Measurements from ENCODE around the gene SND1.
A peak's percentile ranks its signal among the peaks of the same experiment; 100 is the strongest.

SND1 gene

DNA sequence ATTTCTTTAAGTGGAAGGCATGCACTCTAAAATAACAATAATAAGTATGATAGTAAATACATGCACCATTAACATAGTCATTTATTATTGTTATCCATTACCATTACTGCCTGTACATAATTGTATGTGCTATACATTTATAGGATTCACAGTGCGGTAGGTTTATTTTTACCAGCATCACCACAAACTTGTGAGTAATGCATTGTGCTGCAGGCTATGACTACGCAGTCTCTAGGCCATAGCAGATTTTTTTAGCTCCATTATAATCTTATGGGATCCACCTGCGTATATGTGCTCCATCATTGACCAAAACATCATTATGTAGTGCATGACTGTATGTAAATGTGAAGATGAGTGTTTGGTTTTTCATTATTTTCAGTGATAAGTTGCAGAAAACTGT, 219.2 kb downstream of the SND1 start:
- DNase-seq (ENCODE audit: low spot score) = no peak

DNA sequence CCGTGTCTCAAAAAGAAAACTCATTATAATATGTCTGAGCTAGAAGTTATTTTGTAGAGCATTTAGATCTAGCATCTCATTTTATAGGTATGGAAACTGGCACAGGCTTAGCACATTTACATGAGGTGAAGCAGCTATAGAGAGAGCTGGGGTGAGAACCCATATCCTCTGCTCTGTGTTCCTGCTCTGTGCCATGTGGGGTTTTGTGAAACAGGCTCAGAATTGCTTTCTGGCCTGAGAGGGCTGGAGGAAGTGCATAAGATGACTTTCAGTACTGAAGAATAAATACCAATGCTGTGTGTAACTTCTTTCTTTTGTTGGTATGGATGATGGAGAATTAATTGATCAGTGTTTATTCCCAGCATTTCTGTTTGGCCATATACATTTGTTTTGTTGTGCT, 220.1 kb downstream of the SND1 start:
- DNase-seq (ENCODE audit: low spot score) = peak; percentile 15

DNA sequence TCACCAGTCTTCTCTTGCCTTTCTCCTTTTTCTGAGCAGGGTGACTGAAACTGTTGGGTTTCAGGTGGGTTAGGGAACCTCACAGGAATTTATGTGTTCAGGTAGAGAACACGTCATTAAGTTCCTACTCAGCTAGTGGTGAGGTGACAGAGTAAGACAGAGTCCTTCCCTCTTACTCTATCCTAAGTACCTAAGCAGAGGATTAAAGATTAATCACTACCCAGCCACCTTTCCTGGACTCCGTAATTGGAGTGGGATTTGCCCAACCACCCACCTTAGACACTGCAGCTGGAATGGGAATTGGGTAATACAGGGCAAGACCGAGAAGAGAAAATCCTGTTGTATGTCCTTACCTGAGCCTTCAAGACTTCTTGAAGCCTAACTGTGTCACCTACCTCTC, 221.2 kb downstream of the SND1 start:
- no peak for DNase-seq (ENCODE audit: low spot score)

DNA sequence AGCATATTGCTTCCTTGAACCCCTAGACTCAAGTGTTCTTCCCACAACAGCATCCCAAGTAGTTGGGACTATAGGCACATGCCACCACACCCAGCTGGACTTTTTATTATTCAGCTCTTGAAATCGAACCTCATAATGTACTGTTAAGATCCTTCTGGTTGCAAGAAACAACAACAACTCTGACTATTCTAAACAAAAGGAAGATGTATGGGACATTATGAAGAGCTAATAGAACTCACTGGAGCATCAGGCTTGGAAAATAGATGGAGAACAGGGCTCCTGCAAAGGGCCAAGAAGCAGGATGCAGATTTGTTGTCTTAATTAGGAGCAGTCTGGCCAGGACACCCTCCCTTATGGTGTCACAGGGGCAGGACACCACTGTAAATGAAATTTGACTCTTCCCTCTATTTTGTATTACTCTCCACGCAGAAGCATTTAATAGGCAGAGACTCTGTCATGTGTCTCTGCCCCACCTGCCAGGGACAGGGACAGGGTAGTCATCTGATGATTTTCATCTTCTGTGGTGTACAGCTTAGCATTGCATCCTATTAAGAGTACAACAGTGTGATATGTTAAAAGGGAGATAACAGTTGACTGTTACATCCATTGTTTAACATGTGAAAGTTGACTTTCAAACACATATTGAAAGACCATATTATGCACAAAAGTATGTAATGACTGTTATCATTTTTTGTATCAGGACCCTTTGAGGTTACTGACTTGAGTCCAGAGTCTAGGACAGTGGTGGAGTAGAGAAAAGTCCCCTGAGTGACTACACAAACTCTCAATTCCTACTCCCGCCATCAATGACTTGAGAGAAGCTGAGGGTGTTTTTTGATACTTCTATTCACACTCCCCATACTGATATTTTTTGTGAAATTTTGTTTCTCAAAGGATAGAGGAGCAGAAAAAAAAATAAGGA, 222.0 kb downstream of the SND1 start:
- no peak for DNase-seq (ENCODE audit: low spot score)

DNA sequence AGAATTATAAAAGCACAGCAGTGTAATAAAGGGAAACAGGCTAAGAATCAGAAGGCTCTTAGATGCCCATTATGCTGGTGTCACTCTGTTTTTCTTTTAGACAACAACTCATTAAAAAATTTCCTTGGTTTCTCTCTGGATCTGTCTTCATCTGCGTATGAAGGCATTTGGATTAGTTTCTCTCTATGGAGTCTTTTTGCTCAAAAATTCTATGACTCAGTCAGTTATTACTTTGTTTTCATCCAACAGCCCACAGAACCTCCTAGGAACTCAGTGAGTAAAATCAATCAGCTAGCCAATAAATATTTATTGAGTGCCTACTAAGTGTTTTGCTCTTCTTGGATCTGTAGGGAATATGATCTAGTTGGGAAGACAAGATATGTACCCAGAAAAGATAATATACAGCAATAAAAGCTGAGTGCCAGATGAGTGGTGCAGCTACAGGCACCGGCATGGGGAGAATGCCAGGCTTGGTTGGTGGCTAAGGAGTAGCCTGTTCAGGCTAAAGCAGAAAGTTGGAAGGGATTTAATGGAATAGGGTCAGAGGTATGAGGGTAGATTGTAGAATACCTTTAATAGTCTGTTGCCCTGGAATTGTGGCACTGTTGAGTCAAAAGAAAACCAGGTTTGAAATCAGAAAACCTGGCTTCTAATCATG, 223.1 kb downstream of the SND1 start:
- DNase-seq (ENCODE audit: low spot score) = peak; percentile 49

DNA sequence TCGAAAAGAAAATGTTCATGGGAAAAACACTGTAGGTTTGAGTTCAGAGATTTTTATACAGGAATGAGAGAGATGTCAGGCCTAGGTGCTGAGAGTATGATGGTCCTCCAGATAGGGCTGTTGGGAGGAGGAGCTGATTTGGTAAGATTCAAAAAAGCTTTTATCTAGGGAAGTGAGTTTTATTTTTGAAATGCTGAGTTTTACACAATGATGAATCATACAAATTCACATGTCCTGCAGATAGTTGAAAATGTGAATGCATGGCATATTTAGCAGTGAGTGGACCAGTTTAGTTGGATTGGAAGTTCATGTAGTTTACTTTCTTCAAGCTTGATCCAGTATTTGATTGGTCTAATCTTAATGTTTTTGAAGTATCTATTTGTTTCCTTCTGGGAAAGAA, 224.4 kb downstream of the SND1 start:
- peak; percentile 43 for DNase-seq (ENCODE audit: low spot score)

DNA sequence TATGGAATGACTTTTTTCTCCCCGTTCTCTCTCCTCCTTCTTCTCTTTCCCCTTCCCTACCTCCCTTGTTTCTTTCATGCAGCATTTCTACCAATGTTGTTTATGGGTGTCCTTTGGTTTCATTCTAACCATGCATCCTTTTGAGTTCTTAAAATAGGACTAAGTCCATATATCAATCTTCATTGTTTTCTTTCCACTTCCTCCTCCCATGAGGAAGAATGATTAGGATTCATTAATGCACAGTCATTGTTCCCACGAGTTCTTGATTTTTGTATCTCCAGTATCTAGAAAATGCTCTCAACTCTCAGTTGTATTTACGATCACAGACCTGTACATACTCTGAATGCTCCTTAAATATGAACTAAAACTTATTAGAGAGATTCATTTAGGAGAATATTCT, 226.0 kb downstream of the SND1 start:
- no peak for DNase-seq (ENCODE audit: low spot score)

DNA sequence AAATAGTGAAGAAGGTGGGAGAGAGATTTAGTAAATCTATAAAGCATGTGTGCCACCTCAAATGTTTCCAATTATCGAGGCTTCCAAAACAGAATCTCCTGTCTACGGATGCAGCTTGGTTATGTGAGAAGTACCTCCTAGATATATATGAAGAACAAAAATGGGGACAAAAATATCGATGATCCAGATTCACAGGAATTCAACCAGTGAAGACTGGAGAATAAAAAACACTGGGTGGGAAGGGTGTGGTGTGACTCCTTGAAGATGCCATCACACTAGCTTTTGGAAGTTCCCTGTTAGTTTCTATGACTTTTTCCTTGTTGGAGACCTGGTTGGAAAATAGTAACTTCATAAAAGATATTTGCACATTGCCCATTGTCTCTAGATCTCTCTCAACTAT, 226.8 kb downstream of the SND1 start:
- no peak for DNase-seq (ENCODE audit: low spot score)

DNA sequence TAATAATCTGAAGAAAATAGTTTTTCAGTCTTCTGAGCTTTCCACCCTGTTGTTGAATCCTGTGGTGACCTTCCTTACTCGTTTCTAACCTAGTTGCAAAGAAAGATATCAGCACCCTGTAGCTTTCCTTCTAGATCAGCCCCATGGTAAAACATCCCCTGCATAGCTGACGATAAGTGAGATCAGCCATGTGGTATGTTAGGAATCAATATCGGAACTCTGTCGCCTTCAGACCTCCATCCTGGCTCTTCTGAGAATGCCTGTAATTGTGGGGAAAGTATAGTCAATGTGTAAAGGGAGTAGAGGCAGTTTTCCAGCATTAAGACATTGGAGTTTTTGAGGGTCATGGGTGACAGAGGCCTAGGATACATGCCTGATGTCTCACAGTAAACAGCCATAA, 227.4 kb downstream of the SND1 start:
- DNase-seq (ENCODE audit: low spot score) = no peak

DNA sequence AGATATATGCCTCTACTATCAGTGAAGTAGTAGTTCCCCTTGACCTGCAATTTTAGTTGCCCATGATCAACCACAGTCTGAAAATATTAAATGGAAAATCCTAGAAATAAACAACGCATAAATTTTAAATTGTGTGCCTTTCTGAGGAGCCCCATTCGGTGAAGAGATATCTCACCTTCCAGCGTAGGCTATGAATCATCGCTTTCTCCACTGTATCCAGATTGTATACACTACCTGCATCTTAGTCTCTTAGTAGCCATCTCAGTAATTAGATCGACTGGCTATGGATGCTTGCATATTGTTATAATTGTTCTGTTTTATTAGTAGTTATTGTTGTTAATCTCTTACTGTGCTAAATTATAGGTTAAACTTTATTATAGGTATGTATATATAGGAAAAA, 227.9 kb downstream of the SND1 start:
- DNase-seq (ENCODE audit: low spot score) = no peak

DNA sequence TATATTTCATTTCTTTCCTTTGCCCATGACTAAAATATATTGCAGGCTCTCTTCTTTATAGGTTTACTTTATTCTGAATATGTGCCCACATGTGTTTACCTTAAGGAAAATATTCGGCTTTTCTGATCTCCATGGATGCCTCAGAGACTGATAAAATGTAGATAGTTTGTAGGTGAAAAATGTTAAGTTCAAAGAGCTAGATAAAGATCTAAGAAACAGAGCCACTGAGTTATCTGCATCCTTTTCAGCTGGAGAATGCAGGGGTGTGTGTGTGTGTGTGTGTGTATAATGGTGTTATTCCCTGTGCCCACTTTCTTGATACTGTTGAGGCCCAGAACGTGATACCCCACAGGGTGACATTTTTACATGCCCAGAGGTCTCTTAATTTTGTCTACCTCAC, 228.5 kb downstream of the SND1 start:
- no peak for DNase-seq (ENCODE audit: low spot score)

DNA sequence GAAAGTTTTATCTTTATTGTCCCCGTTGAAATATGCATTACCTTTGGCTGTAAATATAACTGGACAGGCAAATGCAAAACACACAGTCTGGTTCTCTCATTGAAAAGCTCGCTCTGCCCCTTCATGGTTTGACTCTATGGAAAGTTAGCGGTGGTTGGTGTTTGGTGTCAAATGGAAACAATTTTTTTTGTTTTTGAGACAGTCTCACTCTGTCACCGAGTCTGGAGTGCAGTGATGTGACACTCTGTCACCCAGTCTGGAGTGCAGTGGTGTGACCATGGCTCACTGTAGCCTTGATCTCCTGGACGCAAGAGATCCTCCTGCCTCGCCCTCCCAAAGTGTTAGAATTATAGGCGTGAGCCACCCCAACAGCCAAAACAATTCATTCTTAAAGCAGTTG, 229.6 kb downstream of the SND1 start:
- DNase-seq (ENCODE audit: low spot score) = no peak

DNA sequence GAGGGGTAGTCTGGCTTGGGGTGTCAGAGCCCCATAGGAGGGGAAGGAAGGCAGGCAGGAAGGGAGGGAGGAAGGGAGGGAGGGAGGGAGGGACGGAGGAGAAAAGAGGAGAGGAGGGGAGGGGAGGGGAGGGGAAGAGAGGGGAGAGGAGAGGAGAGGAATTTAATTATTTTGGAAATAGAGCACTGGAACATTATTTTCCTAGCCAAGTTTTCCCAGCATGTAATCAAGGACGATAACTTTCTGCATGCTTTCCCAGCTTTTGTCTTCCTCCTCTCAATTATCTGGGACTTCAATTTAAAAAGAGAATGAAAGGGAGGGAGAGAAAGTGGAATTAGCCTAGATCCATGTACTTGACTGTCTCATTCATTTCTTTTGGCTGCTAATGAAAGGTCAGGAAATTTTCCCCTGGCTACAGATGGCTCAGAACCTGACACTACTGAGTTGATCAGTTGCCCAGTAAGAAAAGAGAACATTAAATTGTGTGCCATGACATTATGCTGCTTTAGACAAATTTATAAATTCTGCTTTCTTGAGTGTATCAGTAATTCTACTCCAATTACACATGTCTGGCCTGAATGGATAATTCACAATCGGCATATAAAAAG, 230.4 kb downstream of the SND1 start:
- no peak for DNase-seq (ENCODE audit: low spot score)

DNA sequence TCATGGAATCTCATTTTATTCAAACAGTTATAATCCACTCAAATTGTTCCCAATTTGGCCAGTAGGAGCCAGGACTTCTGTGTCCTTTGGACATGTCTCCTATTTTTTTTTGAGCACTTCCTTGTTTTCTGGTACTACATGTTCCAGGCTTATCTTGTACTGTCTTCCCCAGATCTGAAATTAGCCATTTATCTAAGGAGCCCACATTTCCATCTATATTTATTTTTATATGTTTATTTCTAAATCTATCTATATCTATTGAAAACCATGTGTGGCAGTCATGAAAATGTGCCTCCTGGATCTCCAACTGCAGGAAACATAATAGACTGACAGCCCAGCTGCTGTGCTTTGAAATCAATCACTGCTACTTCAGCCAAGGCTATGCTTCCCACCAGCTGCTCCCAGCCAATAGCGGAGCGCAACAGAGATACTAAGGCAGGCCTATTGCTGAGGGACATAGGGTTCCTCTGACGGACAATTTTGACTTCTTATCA, 232.1 kb downstream of the SND1 start:
- DNase-seq (ENCODE audit: low spot score) = no peak

DNA sequence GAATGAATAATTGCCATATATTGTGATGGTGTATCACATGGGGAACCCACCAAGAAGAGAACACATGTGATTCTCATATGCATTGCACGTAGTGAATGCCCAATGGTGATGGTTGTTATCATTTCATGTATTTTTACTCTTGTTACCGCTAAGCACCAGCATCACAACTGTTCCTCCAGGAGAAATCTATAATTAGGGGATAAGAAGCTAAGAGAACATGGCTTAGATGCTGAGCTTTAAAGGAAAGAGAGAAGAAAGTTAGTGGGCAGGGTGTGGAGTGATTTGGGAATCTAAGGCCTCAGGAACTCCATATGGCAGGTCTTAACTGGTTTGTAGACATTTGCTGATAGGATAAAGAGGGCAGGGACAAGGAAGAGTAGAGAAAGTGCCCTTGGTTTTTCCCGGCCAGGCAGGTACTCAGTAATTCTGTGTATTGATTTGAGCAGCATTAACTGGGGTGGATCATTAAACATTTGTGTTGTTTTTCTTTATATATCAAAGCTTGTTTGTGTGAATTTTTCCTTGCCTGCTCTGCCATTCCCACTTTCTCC, 233.3 kb downstream of the SND1 start:
- DNase-seq (ENCODE audit: low spot score) = no peak

DNA sequence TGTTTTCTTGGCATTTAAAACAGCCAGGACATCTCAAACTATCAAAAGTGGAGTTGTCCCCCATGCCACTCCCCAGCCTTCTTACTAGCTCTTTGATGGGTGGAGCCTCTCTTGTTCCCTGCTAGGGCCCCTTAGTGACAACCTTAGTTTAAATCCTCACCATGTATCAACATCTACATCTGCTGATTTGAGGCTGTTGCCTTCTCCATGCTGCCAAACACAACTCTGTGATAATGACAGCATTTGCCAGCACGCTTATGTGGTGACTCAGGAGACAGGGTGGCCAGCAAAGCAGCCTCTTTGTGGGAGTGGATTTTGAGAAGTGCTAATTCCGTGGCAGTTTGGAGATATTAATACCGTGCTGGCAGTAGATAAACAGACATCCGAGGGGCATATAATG, 233.8 kb downstream of the SND1 start:
- DNase-seq (ENCODE audit: low spot score) = peak; percentile 85

DNA sequence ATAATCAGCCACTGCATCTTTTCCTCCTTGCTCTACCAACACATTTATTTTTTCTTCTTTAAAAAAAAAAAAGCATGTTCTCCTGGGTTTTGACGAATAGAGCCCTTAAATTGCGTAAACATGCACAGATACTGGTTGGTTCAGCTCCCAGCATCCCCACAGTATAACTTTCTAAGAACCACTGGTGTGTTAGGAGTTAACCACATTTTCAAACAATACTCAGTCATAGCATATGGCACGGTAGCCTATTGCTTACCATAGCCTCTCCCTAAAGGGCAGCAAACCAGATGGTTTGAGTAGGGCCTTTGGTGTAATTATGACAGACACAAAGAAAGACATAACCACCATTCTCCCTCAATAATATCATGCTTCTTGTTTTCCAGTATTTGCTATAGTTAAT, 234.3 kb downstream of the SND1 start:
- no peak for DNase-seq (ENCODE audit: low spot score)

DNA sequence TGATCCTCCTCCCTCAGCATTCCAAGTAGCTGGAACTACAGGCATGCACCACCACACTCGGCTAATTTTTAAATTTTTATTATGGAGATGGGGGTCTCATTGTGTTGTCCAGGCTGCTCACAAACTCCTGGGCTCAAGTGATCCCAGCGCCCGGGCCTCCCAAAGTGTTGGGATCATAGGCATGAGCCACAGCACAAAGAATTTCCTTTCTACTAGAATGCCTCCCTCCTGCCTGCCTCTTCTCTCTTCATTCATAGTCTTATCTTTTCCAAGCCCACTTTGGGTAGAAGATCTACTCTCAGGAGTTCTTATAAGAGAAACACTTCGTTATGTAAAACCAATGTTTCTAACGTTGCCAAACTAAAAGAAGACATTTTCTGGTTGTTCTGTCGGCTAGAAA, 235.1 kb downstream of the SND1 start:
- no peak for DNase-seq (ENCODE audit: low spot score)

DNA sequence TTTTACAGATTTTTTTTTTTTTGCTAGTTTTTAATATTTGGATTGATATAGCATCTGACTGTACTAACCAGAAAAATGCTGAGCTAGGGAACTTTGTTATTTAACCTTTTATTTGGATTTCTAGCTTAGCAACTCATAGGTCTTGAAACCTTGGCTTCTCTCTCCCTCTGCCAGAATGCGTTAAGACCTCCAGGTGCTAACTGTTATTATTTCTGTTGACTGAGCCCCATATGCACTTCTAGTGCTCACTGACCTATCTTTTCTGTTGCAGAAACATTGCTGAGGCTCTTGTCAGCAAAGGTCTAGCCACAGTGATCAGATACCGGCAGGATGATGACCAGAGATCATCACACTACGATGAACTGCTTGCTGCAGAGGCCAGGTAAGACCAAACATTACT, 235.6 kb downstream of the SND1 start:
- no peak for DNase-seq (ENCODE audit: low spot score)

DNA sequence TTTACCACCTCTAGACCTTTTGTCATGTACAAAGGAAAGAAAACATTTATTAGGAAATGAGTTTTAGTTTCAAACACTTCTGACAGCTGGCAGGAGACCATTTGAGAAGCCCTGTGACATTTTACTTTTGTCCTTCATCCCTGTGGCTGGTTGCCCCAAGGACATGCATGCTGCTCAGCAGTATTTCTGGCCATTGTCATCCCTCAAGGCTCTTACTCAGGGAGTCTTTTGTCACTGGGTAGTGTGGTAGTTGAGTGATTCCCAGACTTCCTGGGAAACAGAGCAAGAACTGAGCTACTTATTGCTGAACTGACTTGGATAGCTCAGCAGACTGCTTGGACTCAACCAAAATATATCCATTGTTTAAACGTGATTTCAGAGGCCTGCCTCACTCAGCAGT, 236.4 kb downstream of the SND1 start:
- DNase-seq (ENCODE audit: low spot score) = no peak

DNA sequence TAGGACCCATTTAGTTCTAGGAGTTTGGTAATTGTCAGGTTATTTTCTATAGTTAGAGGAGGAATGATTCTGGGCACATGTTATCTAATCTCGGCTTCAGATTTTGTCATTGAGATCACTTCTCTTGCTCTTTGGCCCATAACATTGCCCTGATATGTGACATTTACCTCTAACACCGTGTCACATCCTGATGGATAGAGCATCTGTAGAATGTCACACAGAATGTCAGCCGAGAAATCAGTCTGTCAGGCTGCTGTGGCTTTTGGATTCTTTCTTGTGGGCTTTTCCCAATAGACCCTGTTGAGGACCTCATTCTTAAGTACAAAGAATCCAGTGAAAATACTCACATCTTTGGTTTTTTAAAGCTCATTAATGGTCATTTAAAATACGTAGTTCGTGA, 236.8 kb downstream of the SND1 start:
- DNase-seq (ENCODE audit: low spot score) = no peak

DNA sequence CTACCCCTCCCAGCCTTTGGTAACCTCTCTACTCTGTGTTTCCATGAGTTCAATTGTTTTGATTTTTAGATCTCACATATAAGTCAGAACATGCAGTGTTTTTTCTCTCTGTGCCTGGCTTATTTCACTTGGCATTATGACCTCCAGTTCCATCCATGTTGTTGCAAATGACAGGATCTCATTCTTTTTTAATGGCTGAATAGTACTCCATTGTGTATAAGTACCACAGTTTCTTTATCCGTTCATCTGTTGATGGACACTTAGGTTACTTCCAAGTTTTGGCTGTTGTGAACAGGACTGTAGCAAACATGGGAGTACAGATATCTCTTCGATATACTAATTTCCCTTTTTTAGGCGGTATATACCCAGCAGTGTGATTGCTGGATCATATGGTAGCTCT, 237.7 kb downstream of the SND1 start:
- DNase-seq (ENCODE audit: low spot score) = no peak

DNA sequence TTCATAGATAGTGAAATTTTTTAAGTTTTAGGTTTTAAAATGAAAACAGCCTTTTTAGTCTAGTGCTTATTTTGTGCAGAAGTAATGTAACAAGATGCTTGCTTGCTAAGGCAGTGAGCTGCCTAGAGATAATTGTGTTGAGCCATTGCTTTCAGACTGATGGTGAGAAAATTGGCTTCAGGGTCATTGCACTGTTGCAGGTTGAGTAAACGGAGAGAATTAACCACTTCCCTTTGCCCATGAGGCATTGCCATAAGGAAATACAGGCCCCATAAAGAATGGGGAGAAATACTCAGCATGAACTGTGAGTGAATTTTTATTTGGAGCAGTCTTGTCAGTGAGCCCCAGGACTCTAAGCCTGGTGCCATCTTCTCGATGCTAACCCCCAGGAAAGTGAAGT, 238.7 kb downstream of the SND1 start:
- DNase-seq (ENCODE audit: low spot score) = no peak
